Measurements from ENCODE around the gene MRPL17. TPM values are rescaled to one million over a fixed set of nuclear protein-coding genes. Genes with fewer than 3 reads are reported as not detected.

Gene MRPL17
- total RNA-seq, 1 experiment from 2014 or later = 98.5 TPM

GRCh38 chr11:6647836-6648235 lies 35.3 kb downstream of the MRPL17 start:
- ChIA-PET CTCF (interaction anchor here (1.1 to 1.2 kb wide), 2 partner anchors 36 to 117 kb away, joined by 3 to 4 read pairs; partner anchors contain the start of gene MRPL17), POLR2A (ENCODE audit: low non-redundant PET) (no interaction called here)
- Histone ChIP-seq H3K4me1 (ENCODE audit: insufficient read depth, low read length, poor library complexity, severe bottlenecking) (peaks cover 15% of the 10 kb centered on the region), H3K36me3 (ENCODE audit: insufficient read depth, low read length, poor library complexity, severe bottlenecking) (no peaks in the 10 kb centered on the region), H3K9me3 (ENCODE audit: low read depth, low read length, poor library complexity, severe bottlenecking) (no peaks in the 10 kb centered on the region), H3K4me3 (ENCODE audit: low read depth, low read length, poor library complexity, severe bottlenecking) (no peak overlapping the region), H3K27me3 (replicated peaks; ENCODE audit: insufficient read depth, low read depth, low read length, poor library complexity) (no peaks in the 10 kb centered on the region), H3K27ac (ENCODE audit: low read depth, low read length, poor library complexity, severe bottlenecking) (no peak overlapping the region)
- TF ChIP-seq EZH2 (IDR thresholded peaks at IDR 0.05; ENCODE audit: borderline replicate concordance, low read depth, low read length, poor library complexity, severe bottlenecking) (no peak), CTCF (conservative IDR thresholded peaks at IDR 0.05; ENCODE audit: low read depth, low read length) (no peak)
- no TSS peak for BruUV-seq (replicated peaks)
- no peak for DNase-seq (ENCODE audit: low spot score)
- intact Hi-C loops (cut with micrococcal nuclease; ENCODE audit: unreplicated experiment) = no loop called here

GRCh38 chr11:6646918-6647679 lies 36.0 kb downstream of the MRPL17 start:
- POLR2A ChIA-PET (ENCODE audit: low non-redundant PET) = interaction anchor here (0.6 kb wide), 1 partner anchor 622 kb away, joined by 13 read pairs; no protein-coding TSS in a partner anchor
- Histone ChIP-seq H3K4me1 (ENCODE audit: insufficient read depth, low read length, poor library complexity, severe bottlenecking) (peaks cover 15% of the 10 kb centered on the region), H3K36me3 (ENCODE audit: insufficient read depth, low read length, poor library complexity, severe bottlenecking) (no peaks in the 10 kb centered on the region), H3K4me3 (ENCODE audit: low read depth, low read length, poor library complexity, severe bottlenecking) (no peak overlapping the region), H3K9me3 (ENCODE audit: low read depth, low read length, poor library complexity, severe bottlenecking) (no peaks in the 10 kb centered on the region), H3K27me3 (replicated peaks; ENCODE audit: insufficient read depth, low read depth, low read length, poor library complexity) (no peaks in the 10 kb centered on the region), H3K27ac (ENCODE audit: low read depth, low read length, poor library complexity, severe bottlenecking) (peak overlapping the region; percentile 61)
- CTCF ChIA-PET = interaction anchor here (1.1 to 1.2 kb wide), 2 partner anchors 36 to 116 kb away, joined by 3 to 4 read pairs; partner anchors contain the start of gene MRPL17
- no peak for TF ChIP-seq EZH2 (IDR thresholded peaks at IDR 0.05; ENCODE audit: borderline replicate concordance, low read depth, low read length, poor library complexity, severe bottlenecking)
- TF ChIP-seq CTCF (conservative IDR thresholded peaks at IDR 0.05; ENCODE audit: low read depth, low read length) = no peak
- intact Hi-C loops (cut with micrococcal nuclease; ENCODE audit: unreplicated experiment) = no loop called here
- DNase-seq (ENCODE audit: low spot score) = peak; percentile 57
- no TSS peak for BruUV-seq (replicated peaks)

- peak; percentile 51 for DNase-seq (ENCODE audit: low spot score)
These were observed 36.6 kb downstream of the MRPL17 start for GRCh38 chr11:6646576-6646917.

More at GRCh38 chr11:6646576-6646917, 36.6 kb downstream of the MRPL17 start:
- Histone ChIP-seq H3K4me3 (ENCODE audit: low read depth, low read length, poor library complexity, severe bottlenecking) (no peak overlapping the region), H3K4me1 (ENCODE audit: insufficient read depth, low read length, poor library complexity, severe bottlenecking) (peaks cover 15% of the 10 kb centered on the region), H3K9me3 (ENCODE audit: low read depth, low read length, poor library complexity, severe bottlenecking) (no peaks in the 10 kb centered on the region), H3K27me3 (replicated peaks; ENCODE audit: insufficient read depth, low read depth, low read length, poor library complexity) (no peaks in the 10 kb centered on the region), H3K27ac (ENCODE audit: low read depth, low read length, poor library complexity, severe bottlenecking) (peak overlapping the region; percentile 61), H3K36me3 (ENCODE audit: insufficient read depth, low read length, poor library complexity, severe bottlenecking) (no peaks in the 10 kb centered on the region)
- POLR2A ChIA-PET (ENCODE audit: low non-redundant PET) = interaction anchor here (0.6 kb wide), 1 partner anchor 622 kb away, joined by 13 read pairs; no protein-coding TSS in a partner anchor
- intact Hi-C loops (cut with micrococcal nuclease; ENCODE audit: unreplicated experiment) = no loop called here
- no TSS peak for BruUV-seq (replicated peaks)
- TF ChIP-seq EZH2 (IDR thresholded peaks at IDR 0.05; ENCODE audit: borderline replicate concordance, low read depth, low read length, poor library complexity, severe bottlenecking) (no peak), CTCF (conservative IDR thresholded peaks at IDR 0.05; ENCODE audit: low read depth, low read length) (no peak)
- CTCF ChIA-PET = no interaction called here

Measured in A673 (cell line).